Fibroblast of mammary gland (primary cell): ENCODE results near the gene ALX4.

Experiments
- DNase-seq: peaks from one replicate; pipeline ENCODE4 v3.0.0-alpha.2; 2010; ENCODE audit warnings: low read depth
- H3K4me3 ChIP-seq: 2 replicates; pipeline ENCODE4 v1.5.1; 2011; ENCODE audit warnings: low read depth, mild to moderate bottlenecking, low read length, moderate library complexity; ENCODE audit not compliant: control insufficient read depth
- TF ChIP-seq, protein P1 (sequence below): conservative IDR thresholded peaks from 2 replicates; pipeline ENCODE4 v1.5.1; 2011; ENCODE audit warnings: low read depth, low read length, inconsistent platforms; ENCODE audit not compliant: control insufficient read depth, insufficient read depth

Gene ALX4

DNA sequence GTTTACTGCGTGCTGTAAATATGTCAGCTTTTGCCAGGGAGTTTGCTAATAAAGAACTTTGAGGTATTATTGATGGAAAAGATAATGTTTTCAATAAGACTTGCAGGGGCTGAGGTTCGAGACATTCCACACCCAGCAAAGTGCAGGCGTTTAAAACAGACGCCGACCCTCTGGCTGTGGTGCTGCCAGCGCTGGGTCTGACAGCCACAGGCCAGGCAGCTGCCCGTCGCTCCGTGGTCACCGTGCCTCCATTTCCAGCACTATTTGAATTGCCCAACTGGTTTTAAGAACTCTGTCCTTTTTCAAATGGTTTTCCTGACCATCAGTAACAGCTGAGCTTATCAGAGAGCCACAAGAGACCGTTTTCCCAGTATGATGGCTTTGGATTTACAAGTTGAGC, 28.1 kb upstream of the ALX4 start:
- no peak for DNase-seq
- H3K4me3 ChIP-seq = no peak overlapping the region
- TF ChIP-seq, protein P1, sequence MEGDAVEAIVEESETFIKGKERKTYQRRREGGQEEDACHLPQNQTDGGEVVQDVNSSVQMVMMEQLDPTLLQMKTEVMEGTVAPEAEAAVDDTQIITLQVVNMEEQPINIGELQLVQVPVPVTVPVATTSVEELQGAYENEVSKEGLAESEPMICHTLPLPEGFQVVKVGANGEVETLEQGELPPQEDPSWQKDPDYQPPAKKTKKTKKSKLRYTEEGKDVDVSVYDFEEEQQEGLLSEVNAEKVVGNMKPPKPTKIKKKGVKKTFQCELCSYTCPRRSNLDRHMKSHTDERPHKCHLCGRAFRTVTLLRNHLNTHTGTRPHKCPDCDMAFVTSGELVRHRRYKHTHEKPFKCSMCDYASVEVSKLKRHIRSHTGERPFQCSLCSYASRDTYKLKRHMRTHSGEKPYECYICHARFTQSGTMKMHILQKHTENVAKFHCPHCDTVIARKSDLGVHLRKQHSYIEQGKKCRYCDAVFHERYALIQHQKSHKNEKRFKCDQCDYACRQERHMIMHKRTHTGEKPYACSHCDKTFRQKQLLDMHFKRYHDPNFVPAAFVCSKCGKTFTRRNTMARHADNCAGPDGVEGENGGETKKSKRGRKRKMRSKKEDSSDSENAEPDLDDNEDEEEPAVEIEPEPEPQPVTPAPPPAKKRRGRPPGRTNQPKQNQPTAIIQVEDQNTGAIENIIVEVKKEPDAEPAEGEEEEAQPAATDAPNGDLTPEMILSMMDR = no peak

DNA sequence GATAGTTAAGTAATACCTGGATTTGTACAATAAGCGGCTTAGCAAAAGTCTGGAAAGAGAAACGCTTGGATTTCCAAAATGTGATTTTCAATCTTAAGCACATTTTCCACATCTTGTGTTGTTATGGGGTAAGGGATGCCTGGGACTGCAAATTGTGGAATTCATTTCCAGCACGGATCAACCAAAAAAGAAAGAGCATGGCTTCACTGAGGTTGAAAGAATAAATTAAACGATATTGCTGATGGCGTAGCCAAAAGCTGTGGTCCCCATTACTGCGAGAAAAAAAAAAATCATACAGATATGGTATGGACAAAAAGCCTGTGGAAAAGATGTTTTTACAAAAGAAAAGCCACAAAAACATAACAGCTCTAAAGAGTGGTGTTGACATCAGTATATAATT, 26.0 kb upstream of the ALX4 start:
- no peak for DNase-seq
- no peak overlapping the region for H3K4me3 ChIP-seq
- TF ChIP-seq, protein P1 = no peak

DNA sequence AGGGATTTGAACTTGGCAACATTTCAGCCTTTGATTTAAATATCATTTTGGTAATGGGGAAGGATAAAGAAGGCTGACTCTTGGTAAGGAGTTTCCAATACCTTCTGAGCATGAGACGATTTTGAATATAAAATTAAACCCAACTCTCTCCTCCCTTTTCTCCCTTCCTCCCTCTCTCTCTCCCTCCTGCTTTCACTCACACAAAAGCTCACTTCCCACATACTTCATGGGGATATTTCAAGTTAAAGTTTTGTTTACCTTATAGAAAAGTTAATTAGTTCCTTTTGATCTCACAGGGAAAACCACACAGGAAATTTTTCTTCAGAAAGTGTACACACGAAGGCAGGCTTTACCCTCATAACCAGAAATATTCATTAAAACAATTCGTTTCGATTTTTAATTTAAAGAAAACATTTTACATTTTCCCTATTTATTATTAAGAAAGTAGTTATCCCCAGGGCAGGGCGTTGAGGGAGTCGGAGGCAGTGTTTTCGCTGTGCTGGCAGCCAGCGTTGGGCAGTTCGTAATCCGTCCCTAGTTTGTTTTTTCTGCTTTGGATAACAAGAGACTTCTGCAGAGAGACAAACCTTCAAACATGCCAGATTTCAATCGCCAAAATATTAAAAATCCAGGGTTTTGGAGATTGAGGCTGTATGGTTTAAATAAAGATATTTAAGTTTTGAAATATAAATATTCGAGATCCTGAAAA, 25.3 kb upstream of the ALX4 start:
- TF ChIP-seq, protein P1 = no peak
- H3K4me3 ChIP-seq = no peak overlapping the region
- DNase-seq = no peak

DNA sequence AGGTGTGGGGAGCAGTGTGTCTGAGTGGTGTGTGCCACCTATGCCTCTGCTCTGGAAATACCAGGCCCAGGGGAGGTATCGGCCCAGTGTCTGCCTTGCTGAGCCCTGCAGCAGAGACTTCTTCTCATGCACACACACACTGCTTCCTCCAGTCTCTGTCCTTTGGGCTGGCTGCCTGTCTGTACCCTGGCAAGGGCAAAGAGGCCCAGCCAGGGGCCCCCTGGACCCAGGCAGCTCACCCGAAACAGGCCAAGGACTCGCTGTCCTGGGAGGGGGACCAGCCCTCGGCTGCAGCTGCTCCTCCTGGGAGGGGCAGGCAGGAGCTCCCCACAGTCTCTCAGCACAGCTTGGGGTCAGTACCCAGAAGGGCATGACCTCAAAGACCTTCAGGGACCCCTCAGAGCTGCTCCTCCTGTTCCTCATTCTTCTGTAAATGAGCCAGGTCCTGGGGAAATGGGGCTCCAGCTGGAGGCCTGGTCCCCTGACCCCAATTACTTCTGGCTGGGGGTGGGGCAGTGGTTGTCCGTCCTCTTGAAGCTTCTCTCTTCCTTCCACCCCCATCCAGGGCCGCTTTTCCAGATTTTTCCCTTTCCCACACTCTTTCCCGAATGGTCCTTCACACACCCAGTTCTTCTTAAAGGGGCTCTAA, 24.5 kb upstream of the ALX4 start:
- TF ChIP-seq, protein P1 = no peak
- no peak for DNase-seq
- no peak overlapping the region for H3K4me3 ChIP-seq

DNA sequence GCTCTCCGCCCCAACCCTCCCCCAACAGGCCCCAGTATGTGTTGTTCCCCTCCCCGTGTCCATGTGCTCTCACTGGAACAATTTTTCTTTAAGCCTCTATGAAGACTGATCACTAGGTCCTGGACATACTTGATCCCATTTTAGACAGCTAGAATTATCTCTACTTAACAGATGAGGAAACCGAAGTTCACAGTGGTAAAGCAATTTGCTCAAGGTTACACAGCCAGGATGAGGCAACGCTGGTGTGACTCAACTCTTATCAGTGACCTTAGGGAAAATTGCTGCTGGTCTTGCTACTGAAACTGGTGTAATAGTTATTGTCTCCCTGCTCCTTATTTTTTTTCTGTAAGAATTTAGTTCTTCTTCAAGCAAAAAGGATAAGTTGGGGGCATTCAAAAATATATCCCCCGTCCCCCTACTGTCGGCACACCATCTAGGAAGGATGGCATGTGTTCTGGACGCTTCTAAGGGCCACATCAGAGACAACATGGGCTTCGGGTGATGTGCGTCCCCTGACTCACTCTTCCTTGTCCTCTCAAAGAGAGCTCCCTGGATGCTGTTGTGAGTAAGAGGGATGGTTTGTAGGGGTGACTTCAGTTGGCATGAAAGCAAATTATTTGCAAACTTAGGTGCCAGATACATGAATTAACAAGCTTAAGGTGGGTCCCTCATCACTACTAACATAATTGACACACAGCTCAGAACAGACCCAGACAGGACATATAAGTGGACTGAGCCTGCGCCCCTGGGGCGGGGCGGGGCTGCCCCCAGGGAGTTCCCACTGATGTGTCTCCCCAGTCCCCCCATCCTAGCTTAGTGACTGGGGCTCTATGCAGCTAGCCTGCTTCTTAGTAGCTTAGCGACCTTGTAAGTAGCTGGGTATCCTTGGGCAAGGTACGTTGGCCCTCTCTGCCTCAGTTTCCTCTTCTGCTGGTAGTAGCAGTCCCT, 23.6 kb upstream of the ALX4 start:
- TF ChIP-seq, protein P1 = no peak
- peak; percentile 47 for DNase-seq
- H3K4me3 ChIP-seq = no peak overlapping the region

DNA sequence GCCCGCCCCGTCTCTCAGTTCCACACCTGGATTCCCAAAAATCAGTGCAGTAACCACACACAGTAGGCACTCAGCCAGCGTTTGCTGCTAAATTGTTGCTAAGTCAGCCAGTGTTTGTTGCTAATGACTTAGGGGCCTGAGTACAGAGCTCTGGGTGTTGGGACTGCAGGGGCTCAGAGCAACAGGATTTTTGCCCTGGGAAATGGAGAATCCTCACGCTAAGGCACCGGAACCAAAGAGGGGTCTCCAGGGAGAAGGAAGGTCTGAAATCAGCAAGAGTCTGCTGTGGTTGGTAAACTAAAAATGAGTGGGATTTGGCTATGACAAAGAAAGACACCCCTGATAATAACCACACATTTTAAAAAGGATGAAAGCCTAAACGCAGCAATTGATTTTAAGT, 22.7 kb upstream of the ALX4 start:
- TF ChIP-seq, protein P1 = no peak
- DNase-seq = no peak

More for the DNA sequence above, 22.7 kb upstream of the ALX4 start:
- H3K4me3 ChIP-seq = no peak overlapping the region
